GM21390 (cell line): ENCODE measurements around the gene ADAR.

Experiments used
- ATAC-seq: cut with Tn5 transposase; IDR thresholded peaks from one replicate; pipeline ENCODE4 v1.9.1; 2021; ENCODE audit not compliant: unreplicated experiment

Gene ADAR

GRCh38 chr1:154533952-154534844, 73.8 kb downstream of the ADAR start:
- no peak for ATAC-seq
